K562 (cell line): Measurements from ENCODE around the gene DAGLA. TPM values are rescaled to one million over a fixed set of nuclear protein-coding genes. Genes with fewer than 3 reads are reported as not detected.

Experiments used
- ARID1B ChIP-seq: fragments of 450-650 bp; IDR thresholded peaks from 2 replicates; pipeline ENCODE4 v1.6.1; 2016; ENCODE audit warnings: antibody characterized with exemption, mild to moderate bottlenecking, inconsistent platforms
- BHLHE40 ChIP-seq: IDR thresholded peaks from 2 replicates; pipeline ENCODE4 v1.6.1; 2011; ENCODE audit warnings: low read length, improper control_type of control experiment
- BMI1 ChIP-seq: fragments of 150-350 bp; IDR thresholded peaks from 2 replicates; pipeline ENCODE4 v1.6.1; 2014; ENCODE audit warnings: low read length
- ETS2 ChIP-seq: IDR thresholded peaks from 2 replicates; pipeline ENCODE4 v1.6.1; 2016; ENCODE audit warnings: borderline replicate concordance, missing genetic modification characterization, mild to moderate bottlenecking, moderate library complexity, missing compliant biosample characterization; ENCODE audit not compliant: poor library complexity, severe bottlenecking
- HDGF ChIP-seq: fragments of 450-650 bp; IDR thresholded peaks from 2 replicates; pipeline ENCODE4 v1.6.1; 2016
- HLTF ChIP-seq: fragments of 450-650 bp; IDR thresholded peaks from 2 replicates; pipeline ENCODE4 v1.6.1; 2016
- HNRNPK ChIP-seq: fragments of 200-400 bp; formaldehyde crosslinking; IDR thresholded peaks from one replicate; pipeline ENCODE4 v1.6.1; 2018; ENCODE audit warnings: mild to moderate bottlenecking, low read depth, low read length; ENCODE audit not compliant: poor library complexity, severe bottlenecking
- HNRNPL ChIP-seq: fragments of 200-400 bp; formaldehyde crosslinking; IDR thresholded peaks from 2 replicates; pipeline ENCODE4 v1.6.1; 2017; ENCODE audit warnings: low read depth, mild to moderate bottlenecking, low read length
- MAFG ChIP-seq: fragments of 450-650 bp; conservative IDR thresholded peaks from 2 replicates; pipeline ENCODE4 v1.6.1; 2016; ENCODE audit warnings: missing genetic modification characterization, missing compliant biosample characterization
- MXI1 ChIP-seq: IDR thresholded peaks from 2 replicates; pipeline ENCODE4 v1.6.1; 2011; ENCODE audit warnings: low read depth, mild to moderate bottlenecking, improper control_type of control experiment, low read length
- POLR3A ChIP-seq: IDR thresholded peaks from 2 replicates; pipeline ENCODE4 v1.6.1; 2011; ENCODE audit warnings: borderline replicate concordance, mild to moderate bottlenecking, moderate library complexity; ENCODE audit not compliant: insufficient read length, insufficient read depth; ENCODE audit errors: extremely low read depth
- PRMT5 ChIP-seq: sonication (generic); formaldehyde crosslinking; IDR thresholded peaks from 2 replicates; pipeline ENCODE4 v1.5.0; 2020; ENCODE audit warnings: missing genetic modification reagents
- PTBP1 ChIP-seq: fragments of 200-400 bp; formaldehyde crosslinking; IDR thresholded peaks from 2 replicates; pipeline ENCODE4 v1.6.1; 2017; ENCODE audit warnings: low read depth, low read length
- RBFOX2 ChIP-seq: fragments of 200-400 bp; formaldehyde crosslinking; IDR thresholded peaks from 2 replicates; pipeline ENCODE4 v1.6.1; 2017; ENCODE audit warnings: low read depth, mild to moderate bottlenecking, low read length, moderate library complexity
- RFX5 ChIP-seq: IDR thresholded peaks from 2 replicates; pipeline ENCODE4 v1.6.1; 2011; ENCODE audit warnings: low read depth, mild to moderate bottlenecking, improper control_type of control experiment, low read length
- STAG1 ChIP-seq: sonication (generic); formaldehyde crosslinking; IDR thresholded peaks from 2 replicates; pipeline ENCODE4 v1.5.0; 2020; ENCODE audit warnings: missing genetic modification reagents, borderline replicate concordance
- TAL1 ChIP-seq: fragments of 450-650 bp; IDR thresholded peaks from 2 replicates; pipeline ENCODE4 v1.6.1; 2016; ENCODE audit warnings: mild to moderate bottlenecking
- ZNF253 ChIP-seq: fragments of 250-450 bp; sonication (Bioruptor Pico); conservative IDR thresholded peaks from 2 replicates; pipeline ENCODE4 v1.6.1; 2021; ENCODE audit warnings: mild to moderate bottlenecking
- ZNF444 ChIP-seq: fragments of 250-450 bp; sonication (Bioruptor Pico); IDR thresholded peaks from 2 replicates; pipeline ENCODE4 v1.4.0; 2020; ENCODE audit warnings: mild to moderate bottlenecking, moderate library complexity
- ZNF586 ChIP-seq: fragments of 450-650 bp; formaldehyde crosslinking; conservative IDR thresholded peaks from 2 replicates; pipeline ENCODE4 v1.4.0; 2020; ENCODE audit warnings: mild to moderate bottlenecking, moderate library complexity
- ZNF644 ChIP-seq: fragments of 200-800 bp; sonication (Bioruptor generic); IDR thresholded peaks from 2 replicates; pipeline ENCODE4 v1.6.1; 2016; ENCODE audit warnings: low read depth, missing genetic modification characterization, missing compliant biosample characterization
- polyA plus RNA-seq, 8 experiments: library from polyadenylated mRNA; depleted of rRNA in 4 of 8; stranded (reverse) in 5 of 8; unstranded in 3 of 8; fragments of >200 nt; fragmentation: Nextera tagmentation in 2 of 8; fragmentation: Illumina TruSeq in 1 of 8; extraction: Ambion mirVana in 2 of 8; extraction: Trizol in 1 of 8; gene quantifications; 2 replicates each; pipeline versions ENCODE4 v1.2.1 to v1.2.3, GENCODE V29; 2011 to 2014; ENCODE audit warnings: inconsistent platforms in 1 of 8, missing spikeins in 1 of 8
- total RNA-seq, 7 experiments: library from RNA; depleted of rRNA in 6 of 7; stranded (reverse); fragments of >200 nt in 6 of 7; fragmentation: Illumina TruSeq in 2 of 7; extraction: Trizol in 2 of 7; gene quantifications; 2 replicates each; pipeline versions ENCODE4 v1.2.1 to v1.2.3, GENCODE V29; 2011 to 2021; ENCODE audit warnings: low replicate concordance in 1 of 7
- TF ChIP-seq, protein P1 (sequence below): fragments of 450-650 bp; IDR thresholded peaks from 2 replicates; pipeline ENCODE4 v1.6.1; 2016; ENCODE audit warnings: low read depth, mild to moderate bottlenecking, moderate library complexity
- TF ChIP-seq, protein P2 (sequence below), 2 experiments: fragments of 450-650 bp; IDR thresholded peaks; 2 replicates each; pipeline ENCODE4 v1.6.1; 2016
- TF ChIP-seq, protein P3 (sequence below): sonication (generic); formaldehyde crosslinking; IDR thresholded peaks from 2 replicates; pipeline ENCODE4 v1.8.1; 2023; ENCODE audit warnings: mild to moderate bottlenecking, missing genetic modification reagents
- TF ChIP-seq, protein P4 (sequence below): fragments of 450-650 bp; IDR thresholded peaks from 2 replicates; pipeline ENCODE4 v1.6.1; 2017; ENCODE audit warnings: mild to moderate bottlenecking, moderate library complexity

The DAGLA gene
- total and polyA plus RNA-seq, 9 of the 15 experiments (the other 6 are each of a cell fraction or from before 2014, with no cell fraction given) = 0.03 to 0.16 (median 0.04) TPM; not detected in 4

DNA sequence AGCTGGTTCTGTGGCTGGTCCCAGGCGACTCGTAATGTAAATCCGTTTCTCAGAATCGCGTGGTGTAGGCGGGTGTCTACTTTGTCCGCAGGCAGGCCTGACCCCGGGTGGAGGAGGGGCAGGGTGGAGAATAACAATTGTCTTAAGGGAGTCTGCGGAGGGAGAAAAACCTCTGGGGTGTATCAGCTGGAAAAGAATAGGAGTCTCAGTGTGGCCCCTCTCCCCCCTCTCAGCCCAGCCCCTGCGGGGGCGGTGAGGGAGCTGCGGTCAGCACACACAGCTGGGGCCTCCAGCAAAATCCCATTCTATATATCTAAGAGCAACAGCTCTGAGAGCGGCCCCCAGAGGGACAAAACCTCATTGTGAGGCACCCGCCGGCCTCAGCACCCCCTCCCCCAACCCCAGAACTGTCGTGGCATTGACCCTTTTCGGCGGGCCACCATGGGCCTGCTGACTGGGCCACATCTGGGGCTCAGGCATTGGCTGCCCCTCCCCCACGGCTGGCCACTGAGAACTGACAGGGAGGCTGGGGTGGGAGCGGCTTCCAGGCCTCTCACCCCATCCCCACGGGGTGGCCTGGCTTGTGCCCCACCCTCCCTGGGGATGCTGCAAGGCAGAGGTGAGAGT lies 69.5 kb downstream of the DAGLA start (continued):
- no peak for TF ChIP-seq PRMT5 (CRISPR knock-in tag)
- no peak for TF ChIP-seq ZNF253 (CRISPR knock-in tag)
- no peak for TF ChIP-seq HLTF
- TF ChIP-seq, protein P1, sequence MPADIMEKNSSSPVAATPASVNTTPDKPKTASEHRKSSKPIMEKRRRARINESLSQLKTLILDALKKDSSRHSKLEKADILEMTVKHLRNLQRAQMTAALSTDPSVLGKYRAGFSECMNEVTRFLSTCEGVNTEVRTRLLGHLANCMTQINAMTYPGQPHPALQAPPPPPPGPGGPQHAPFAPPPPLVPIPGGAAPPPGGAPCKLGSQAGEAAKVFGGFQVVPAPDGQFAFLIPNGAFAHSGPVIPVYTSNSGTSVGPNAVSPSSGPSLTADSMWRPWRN = peak; percentile 62; the same call in 1 of the 2 replicates
- no peak for TF ChIP-seq ZNF586 (CRISPR knock-in tag)
- TF ChIP-seq, protein P2, sequence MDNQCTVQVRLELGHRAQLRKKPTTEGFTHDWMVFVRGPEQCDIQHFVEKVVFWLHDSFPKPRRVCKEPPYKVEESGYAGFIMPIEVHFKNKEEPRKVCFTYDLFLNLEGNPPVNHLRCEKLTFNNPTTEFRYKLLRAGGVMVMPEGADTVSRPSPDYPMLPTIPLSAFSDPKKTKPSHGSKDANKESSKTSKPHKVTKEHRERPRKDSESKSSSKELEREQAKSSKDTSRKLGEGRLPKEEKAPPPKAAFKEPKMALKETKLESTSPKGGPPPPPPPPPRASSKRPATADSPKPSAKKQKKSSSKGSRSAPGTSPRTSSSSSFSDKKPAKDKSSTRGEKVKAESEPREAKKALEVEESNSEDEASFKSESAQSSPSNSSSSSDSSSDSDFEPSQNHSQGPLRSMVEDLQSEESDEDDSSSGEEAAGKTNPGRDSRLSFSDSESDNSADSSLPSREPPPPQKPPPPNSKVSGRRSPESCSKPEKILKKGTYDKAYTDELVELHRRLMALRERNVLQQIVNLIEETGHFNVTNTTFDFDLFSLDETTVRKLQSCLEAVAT (IDR thresholded peaks at IDR 0.05) = peak in 1 of 2 experiments; percentile 92; a peak in 2 of 4 replicates
- no peak for TF ChIP-seq POLR3A
- TF ChIP-seq HNRNPK = no peak
- no peak for TF ChIP-seq HDGF
- no peak for TF ChIP-seq ZNF444 (CRISPR knock-in tag)
- TF ChIP-seq BMI1 = no peak
- TF ChIP-seq ETS2 (tag) = no peak
- no peak for TF ChIP-seq STAG1
- TF ChIP-seq TAL1 = peak; percentile 65
- TF ChIP-seq, protein P3, sequence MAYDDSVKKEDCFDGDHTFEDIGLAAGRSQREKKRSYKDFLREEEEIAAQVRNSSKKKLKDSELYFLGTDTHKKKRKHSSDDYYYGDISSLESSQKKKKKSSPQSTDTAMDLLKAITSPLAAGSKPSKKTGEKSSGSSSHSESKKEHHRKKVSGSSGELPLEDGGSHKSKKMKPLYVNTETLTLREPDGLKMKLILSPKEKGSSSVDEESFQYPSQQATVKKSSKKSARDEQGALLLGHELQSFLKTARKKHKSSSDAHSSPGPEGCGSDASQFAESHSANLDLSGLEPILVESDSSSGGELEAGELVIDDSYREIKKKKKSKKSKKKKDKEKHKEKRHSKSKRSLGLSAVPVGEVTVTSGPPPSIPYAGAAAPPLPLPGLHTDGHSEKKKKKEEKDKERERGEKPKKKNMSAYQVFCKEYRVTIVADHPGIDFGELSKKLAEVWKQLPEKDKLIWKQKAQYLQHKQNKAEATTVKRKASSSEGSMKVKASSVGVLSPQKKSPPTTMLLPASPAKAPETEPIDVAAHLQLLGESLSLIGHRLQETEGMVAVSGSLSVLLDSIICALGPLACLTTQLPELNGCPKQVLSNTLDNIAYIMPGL (CRISPR knock-in tag) = no peak
- no peak for TF ChIP-seq RFX5
- no peak for TF ChIP-seq BHLHE40
- no peak for TF ChIP-seq ZNF644
- TF ChIP-seq, protein P4, sequence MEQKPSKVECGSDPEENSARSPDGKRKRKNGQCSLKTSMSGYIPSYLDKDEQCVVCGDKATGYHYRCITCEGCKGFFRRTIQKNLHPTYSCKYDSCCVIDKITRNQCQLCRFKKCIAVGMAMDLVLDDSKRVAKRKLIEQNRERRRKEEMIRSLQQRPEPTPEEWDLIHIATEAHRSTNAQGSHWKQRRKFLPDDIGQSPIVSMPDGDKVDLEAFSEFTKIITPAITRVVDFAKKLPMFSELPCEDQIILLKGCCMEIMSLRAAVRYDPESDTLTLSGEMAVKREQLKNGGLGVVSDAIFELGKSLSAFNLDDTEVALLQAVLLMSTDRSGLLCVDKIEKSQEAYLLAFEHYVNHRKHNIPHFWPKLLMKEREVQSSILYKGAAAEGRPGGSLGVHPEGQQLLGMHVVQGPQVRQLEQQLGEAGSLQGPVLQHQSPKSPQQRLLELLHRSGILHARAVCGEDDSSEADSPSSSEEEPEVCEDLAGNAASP = no peak
- TF ChIP-seq ARID1B = peak; percentile 85
- peak; percentile 62 for TF ChIP-seq RBFOX2
- no peak for TF ChIP-seq HNRNPL
- no peak for TF ChIP-seq PTBP1
- TF ChIP-seq MAFG (tag) = no peak
- no peak for TF ChIP-seq MXI1
